Endothelial cell (in vitro differentiated cells): ENCODE results near the gene TNIK. TPM values are rescaled to one million over a fixed set of nuclear protein-coding genes. Genes with fewer than 3 reads are reported as not detected.

Experiments used
- DNase-seq: peaks from one replicate; pipeline ENCODE4 v3.0.0; 2021; ENCODE audit warnings: low spot score
- H3K27ac Mint-ChIP-seq: one replicate; pipeline ENCODE4 v1.8.0; 2021; ENCODE audit warnings: mixed read lengths, inconsistent platforms; ENCODE audit not compliant: unreplicated experiment
- H3K27me3 Mint-ChIP-seq: one replicate; pipeline ENCODE4 v1.8.0; 2021; ENCODE audit warnings: mild to moderate bottlenecking, moderate library complexity, mixed read lengths, inconsistent platforms; ENCODE audit not compliant: unreplicated experiment
- H3K36me3 Mint-ChIP-seq: one replicate; pipeline ENCODE4 v1.8.0; 2021; ENCODE audit warnings: mild to moderate bottlenecking, low read depth, mixed read lengths, inconsistent platforms; ENCODE audit not compliant: unreplicated experiment
- H3K4me1 Mint-ChIP-seq: one replicate; pipeline ENCODE4 v1.8.0; 2021; ENCODE audit warnings: mild to moderate bottlenecking, mixed read lengths, inconsistent platforms; ENCODE audit not compliant: unreplicated experiment
- H3K4me3 Mint-ChIP-seq: one replicate; pipeline ENCODE4 v1.8.0; 2021; ENCODE audit warnings: mild to moderate bottlenecking, mixed read lengths, inconsistent platforms; ENCODE audit not compliant: unreplicated experiment
- H3K9me3 Mint-ChIP-seq: one replicate; pipeline ENCODE4 v1.8.0; 2021; ENCODE audit warnings: mixed read lengths, inconsistent platforms; ENCODE audit not compliant: unreplicated experiment
- CTCF ChIP-seq: fragments of 200-600 bp; sonication (generic); IDR thresholded peaks from one replicate; pipeline ENCODE4 v1.5.0; 2021; ENCODE audit warnings: antibody characterized with exemption; ENCODE audit not compliant: unreplicated experiment
- total RNA-seq: library from RNA; stranded (reverse); fragmentation: NEBNext Ultra II Directional; extraction: Animal tissue kit (Norgen Biotek cat#: 25700); gene quantifications from one replicate; pipeline ENCODE4 v1.2.1, GENCODE V29; 2021; ENCODE audit not compliant: unreplicated experiment

TNIK gene
- total RNA-seq, 1 donor from 2014 or later: 67.0 TPM

- no peak for DNase-seq
- Mint-ChIP-seq H3K4me3 (no peak overlapping the region), H3K9me3 (no peaks in the 10 kb centered on the region)
Observed at GRCh38 chr3:171103185-171103584, 357.0 kb downstream of the TNIK start.

GRCh38 chr3:171101982-171102641 lies 358.1 kb downstream of the TNIK start:
- peaks cover 29% of the 10 kb centered on the region for H3K36me3 Mint-ChIP-seq
- DNase-seq: no peak
- H3K27me3 Mint-ChIP-seq: peaks cover 3% of the 10 kb centered on the region
- H3K4me1 Mint-ChIP-seq: no peaks in the 10 kb centered on the region
- H3K27ac Mint-ChIP-seq: no peak overlapping the region
- no peak for TF ChIP-seq CTCF
- no peak overlapping the region for H3K4me3 Mint-ChIP-seq
- no peaks in the 10 kb centered on the region for H3K9me3 Mint-ChIP-seq

More at GRCh38 chr3:171103185-171103584, 357.0 kb downstream of the TNIK start:
- Mint-ChIP-seq H3K27me3 (peaks cover 3% of the 10 kb centered on the region), H3K4me1 (no peaks in the 10 kb centered on the region), H3K36me3 (peaks cover 33% of the 10 kb centered on the region), H3K27ac (no peak overlapping the region)
- no peak for TF ChIP-seq CTCF

GRCh38 chr3:171099911-171100310 lies 360.3 kb downstream of the TNIK start:
- Mint-ChIP-seq H3K4me1 (peaks cover 2% of the 10 kb centered on the region), H3K27me3 (peaks cover 3% of the 10 kb centered on the region), H3K9me3 (no peaks in the 10 kb centered on the region), H3K27ac (no peak overlapping the region), H3K36me3 (peaks cover 32% of the 10 kb centered on the region), H3K4me3 (no peak overlapping the region)
- no peak for TF ChIP-seq CTCF
- no peak for DNase-seq

- Mint-ChIP-seq H3K4me3 (no peak overlapping the region), H3K36me3 (peaks cover 34% of the 10 kb centered on the region), H3K4me1 (peaks cover 4% of the 10 kb centered on the region), H3K27me3 (peaks cover 1% of the 10 kb centered on the region), H3K9me3 (no peaks in the 10 kb centered on the region), H3K27ac (no peak overlapping the region)
- no peak for DNase-seq
- TF ChIP-seq CTCF: no peak
Observed at GRCh38 chr3:171095063-171095462, 365.1 kb downstream of the TNIK start.

- no peak for DNase-seq
- Mint-ChIP-seq H3K4me1 (peaks cover 4% of the 10 kb centered on the region), H3K27ac (no peak overlapping the region), H3K9me3 (no peaks in the 10 kb centered on the region), H3K27me3 (peaks cover 1% of the 10 kb centered on the region), H3K4me3 (no peak overlapping the region), H3K36me3 (peaks cover 38% of the 10 kb centered on the region)
- no peak for TF ChIP-seq CTCF
Observed at GRCh38 chr3:171094411-171094810, 365.8 kb downstream of the TNIK start.
